22Rv1 (cell line): Measurements from ENCODE around the gene RAB1B.

Experiments
- H3K27ac ChIP-seq: fragments of 450-650 bp; 2 replicates; pipeline ENCODE4 v1.5.1; 2017
- ZFX ChIP-seq: fragments of 450-650 bp; IDR thresholded peaks from 2 replicates; pipeline ENCODE4 v1.6.1; 2017; ENCODE audit warnings: antibody characterized with exemption, borderline replicate concordance
- TF ChIP-seq, protein P1 (sequence below): fragments of 450-650 bp; IDR thresholded peaks from 2 replicates; pipeline ENCODE4 v1.5.1; 2017; ENCODE audit warnings: mild to moderate bottlenecking

RAB1B gene

DNA sequence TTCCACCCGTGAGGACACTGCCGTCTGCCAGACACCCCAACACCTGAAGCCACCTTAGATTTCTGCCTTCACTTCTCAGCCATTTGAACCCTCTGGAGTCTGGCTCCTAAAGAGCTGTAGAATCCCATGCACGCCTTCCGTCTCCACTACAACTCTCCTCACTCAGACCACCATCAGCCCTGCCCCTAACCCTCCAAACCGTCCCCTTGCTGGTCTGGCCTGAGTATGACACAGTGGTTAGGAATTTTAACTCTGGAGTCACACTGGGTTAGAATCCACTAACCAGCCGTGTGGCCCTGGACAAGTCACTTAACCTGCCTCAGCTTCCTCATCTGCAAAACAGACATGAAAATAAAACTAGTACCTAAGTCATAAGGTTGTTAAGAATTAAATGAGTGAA is 12.6 kb downstream of the RAB1B start:
- TF ChIP-seq, protein P1, sequence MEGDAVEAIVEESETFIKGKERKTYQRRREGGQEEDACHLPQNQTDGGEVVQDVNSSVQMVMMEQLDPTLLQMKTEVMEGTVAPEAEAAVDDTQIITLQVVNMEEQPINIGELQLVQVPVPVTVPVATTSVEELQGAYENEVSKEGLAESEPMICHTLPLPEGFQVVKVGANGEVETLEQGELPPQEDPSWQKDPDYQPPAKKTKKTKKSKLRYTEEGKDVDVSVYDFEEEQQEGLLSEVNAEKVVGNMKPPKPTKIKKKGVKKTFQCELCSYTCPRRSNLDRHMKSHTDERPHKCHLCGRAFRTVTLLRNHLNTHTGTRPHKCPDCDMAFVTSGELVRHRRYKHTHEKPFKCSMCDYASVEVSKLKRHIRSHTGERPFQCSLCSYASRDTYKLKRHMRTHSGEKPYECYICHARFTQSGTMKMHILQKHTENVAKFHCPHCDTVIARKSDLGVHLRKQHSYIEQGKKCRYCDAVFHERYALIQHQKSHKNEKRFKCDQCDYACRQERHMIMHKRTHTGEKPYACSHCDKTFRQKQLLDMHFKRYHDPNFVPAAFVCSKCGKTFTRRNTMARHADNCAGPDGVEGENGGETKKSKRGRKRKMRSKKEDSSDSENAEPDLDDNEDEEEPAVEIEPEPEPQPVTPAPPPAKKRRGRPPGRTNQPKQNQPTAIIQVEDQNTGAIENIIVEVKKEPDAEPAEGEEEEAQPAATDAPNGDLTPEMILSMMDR: no peak
- no peak for TF ChIP-seq ZFX
- peak overlapping the region; percentile 29; the same call in 1 of the 2 replicates for H3K27ac ChIP-seq

DNA sequence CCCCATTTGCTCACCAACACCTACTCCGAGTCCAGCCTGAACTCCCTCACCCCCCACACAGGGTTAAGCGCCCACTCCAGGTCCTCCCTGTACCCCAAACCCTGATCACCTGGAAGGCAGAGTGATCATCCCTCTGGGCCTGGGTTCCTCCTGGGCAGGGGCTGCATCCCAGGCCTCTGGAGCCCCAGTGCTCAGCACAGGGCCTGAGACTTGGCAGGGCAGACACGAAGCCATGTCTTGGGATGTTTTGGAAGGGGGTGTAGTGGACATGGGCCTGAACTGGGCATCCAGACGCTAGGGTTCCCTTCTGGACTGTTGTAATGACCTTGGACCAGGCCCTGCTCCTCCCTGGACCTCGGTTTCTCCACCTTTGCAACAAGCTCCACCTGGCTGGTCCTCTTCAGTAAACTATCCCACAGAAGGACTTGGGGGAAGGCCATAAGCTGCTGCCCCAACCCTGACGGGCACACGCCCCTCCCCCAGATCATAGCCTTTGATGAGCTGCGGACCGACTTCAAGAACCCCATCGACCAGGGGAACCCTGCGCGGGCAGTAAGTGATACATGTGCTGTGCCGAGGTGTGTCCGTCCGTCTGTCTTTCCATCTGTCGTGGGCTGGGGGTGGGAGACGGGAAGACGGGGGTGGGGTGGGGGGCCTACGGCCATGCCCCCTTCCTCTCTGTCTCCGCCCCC is 13.5 kb downstream of the RAB1B start:
- TF ChIP-seq, protein P1: no peak
- TF ChIP-seq ZFX: no peak
- peak overlapping the region; percentile 29 for H3K27ac ChIP-seq

DNA sequence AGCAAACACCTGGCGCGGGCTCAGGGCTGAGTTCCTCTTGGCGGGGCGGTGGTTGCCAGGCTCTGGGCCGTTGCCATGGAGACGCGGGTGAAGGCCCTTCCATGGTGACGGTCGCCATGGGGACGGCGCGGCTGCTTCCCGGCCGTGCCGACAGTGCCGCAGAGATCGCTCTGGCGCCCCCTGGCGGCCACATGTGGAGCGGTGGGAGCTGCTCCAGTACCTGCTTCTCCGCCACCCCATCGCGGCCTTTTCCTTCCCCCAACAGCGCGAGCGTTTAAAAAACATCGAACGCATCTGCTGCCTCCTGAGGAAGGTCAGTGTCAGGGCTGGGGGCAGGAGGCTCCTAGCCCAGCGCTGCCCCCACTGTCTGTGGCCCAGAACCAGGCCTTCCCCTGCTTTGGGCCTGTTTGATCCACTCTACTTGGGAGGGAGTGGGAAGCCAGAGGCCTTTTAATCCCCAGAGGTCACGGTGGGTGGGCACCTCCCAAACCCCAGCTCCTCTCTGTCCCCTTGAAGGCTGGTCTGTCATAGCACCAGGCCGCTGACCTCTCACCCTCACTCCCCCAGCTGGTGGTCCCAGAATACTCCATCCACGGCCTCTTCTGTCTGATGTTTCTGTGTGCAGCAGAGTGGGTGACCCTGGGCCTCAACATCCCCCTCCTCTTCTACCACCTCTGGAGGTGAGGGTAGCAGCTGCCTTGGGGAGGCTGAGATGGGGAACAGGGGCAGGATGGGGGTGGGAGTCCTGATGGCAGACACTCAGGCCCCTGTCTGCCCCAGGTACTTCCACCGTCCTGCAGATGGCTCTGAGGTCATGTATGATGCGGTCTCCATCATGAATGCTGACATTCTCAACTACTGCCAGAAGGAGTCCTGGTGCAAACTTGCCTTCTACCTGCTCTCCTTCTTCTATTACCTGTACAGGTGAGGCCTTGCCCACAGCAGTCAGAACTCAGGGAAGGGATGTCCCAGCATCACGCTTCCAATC is 14.3 kb downstream of the RAB1B start:
- H3K27ac ChIP-seq: peak overlapping the region; percentile 40; the same call in 1 of the 2 replicates
- no peak for TF ChIP-seq ZFX
- TF ChIP-seq, protein P1: peak; percentile 98

DNA sequence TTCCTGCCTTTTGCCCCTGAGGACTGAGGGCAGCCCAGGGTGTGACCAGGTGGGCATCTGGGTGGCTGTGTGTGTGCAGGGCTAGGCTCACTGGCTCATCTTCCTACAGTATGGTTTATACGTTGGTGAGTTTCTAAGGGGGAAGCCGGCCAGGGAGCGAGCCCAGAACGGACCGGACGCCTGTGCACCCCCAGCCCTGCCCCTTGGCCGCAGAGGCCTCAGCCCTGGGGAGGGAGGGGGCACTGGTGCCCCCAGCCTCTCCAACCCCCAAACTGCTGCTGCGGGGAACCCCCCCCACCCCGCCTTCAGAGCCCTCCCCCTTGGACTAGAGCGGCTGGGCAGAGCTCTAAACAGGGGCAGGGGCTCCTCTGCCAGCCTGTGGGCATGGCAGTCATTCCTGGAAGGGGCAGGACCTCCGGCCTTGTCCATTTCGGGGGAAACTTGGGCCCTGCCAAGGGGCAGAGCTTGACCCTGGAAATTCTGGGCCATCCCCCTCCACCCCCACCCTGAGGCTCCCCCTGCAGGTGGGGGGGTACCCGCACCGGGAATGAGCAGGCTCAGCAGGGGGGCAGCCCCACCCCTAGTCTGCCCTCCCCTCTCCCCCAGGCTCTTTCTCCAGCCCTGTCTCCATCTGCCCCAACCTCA is 15.1 kb downstream of the RAB1B start:
- no peak for TF ChIP-seq ZFX
- TF ChIP-seq, protein P1: no peak
- peak overlapping the region; percentile 40; the same call in 1 of the 2 replicates for H3K27ac ChIP-seq

DNA sequence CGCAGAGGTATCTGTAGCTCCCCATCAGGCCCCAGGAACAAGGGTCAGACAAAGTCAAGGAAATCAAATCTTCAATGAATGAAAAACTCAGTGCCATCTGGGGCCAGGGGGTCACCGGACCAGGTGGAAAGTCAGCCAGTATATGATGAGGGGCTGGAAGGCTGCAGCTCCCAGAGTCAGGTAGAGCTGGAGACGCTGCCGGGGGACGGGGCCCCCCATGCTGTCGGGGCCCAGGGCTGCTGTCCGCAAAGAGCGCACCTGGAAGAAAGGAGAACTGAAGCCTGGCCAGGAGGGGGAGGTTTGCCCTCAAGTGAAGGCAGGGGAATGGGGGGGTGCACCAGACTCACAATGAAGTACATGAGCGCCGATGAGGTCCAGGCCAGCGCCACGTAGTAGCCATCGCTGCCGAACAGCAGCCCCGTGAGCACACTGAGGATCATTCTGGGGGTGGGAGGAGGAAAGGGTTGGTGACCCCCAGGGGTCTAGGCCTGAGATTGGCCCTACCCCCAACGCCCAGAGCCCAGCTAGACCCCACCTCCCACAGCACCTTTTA is 16.2 kb downstream of the RAB1B start:
- peak overlapping the region; percentile 40; the same call in 1 of the 2 replicates for H3K27ac ChIP-seq
- TF ChIP-seq ZFX: no peak
- TF ChIP-seq, protein P1: no peak

DNA sequence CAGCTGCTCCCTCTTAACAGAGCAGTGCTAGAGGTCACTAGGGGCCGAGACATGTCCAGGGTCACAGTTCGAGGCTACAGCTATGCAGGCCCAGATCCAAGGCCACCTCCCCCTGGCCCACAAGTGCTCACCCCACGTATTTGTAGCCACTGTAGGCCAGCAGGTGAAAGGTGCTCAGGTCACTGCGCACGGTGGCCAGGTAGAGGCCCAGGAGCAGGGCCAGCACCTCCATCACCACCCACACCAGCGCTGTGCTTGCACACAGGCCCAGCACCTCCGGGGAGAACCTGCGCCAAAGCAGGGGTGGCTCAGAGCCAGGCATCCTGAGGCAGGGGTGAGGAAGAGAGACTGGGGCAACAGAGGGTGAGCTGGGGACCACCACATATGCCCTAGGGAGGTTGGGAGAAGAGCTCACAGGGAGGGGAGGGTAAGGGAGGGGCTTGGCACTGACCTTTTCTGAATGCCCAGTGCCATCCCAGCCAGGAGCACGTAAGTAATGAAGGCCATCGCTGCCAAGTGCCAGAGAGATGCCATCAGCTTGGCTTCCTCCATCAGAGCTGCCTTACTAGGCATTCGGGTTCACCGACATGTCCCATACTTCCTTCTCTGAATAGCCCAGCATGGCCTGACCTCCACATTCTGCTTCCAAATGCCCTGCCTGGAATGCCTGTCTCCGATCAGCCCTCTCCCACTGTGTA is 17.0 kb downstream of the RAB1B start:
- TF ChIP-seq, protein P1: no peak
- TF ChIP-seq ZFX: no peak
- H3K27ac ChIP-seq: peak overlapping the region; percentile 94
